ENCODE data around the gene P2RX4.

Gene P2RX4

DNA sequence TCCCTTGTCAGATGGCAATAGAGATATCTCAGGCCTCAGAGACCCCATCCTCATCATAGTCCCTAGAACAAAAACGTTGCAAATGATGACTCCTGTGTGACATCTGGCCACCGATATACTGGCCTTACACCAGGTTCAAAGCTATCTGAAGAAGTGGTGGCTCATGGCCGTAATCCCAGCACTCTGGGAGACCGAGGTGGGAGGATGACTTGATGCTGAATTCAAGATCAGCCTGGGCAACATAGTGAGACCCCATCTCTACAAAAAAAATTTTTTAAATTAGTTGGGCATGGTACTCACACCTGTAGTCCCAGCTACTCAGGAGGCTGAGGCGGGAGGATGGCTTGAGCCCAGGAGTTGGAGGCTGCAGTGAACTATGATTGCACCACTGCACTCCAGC lies 73.5 kb downstream of the P2RX4 start:
- H3K36me3 Mint-ChIP-seq, result no peaks in the 10 kb centered on the region
- H3K4me1 Mint-ChIP-seq, result no peaks in the 10 kb centered on the region
- no peaks in the 10 kb centered on the region for H3K9me3 Mint-ChIP-seq
- H3K4me3 Mint-ChIP-seq, result no peak overlapping the region
- H3K27me3 Mint-ChIP-seq, result no peaks in the 10 kb centered on the region
- H3K27ac Mint-ChIP-seq, result no peak overlapping the region
